ENCODE data around the gene TOX2. TPM values are rescaled to one million over a fixed set of nuclear protein-coding genes. Genes with fewer than 3 reads are reported as not detected.

TOX2 gene
- total RNA-seq, 1 donor from 2014 or later = 4.8 TPM

DNA sequence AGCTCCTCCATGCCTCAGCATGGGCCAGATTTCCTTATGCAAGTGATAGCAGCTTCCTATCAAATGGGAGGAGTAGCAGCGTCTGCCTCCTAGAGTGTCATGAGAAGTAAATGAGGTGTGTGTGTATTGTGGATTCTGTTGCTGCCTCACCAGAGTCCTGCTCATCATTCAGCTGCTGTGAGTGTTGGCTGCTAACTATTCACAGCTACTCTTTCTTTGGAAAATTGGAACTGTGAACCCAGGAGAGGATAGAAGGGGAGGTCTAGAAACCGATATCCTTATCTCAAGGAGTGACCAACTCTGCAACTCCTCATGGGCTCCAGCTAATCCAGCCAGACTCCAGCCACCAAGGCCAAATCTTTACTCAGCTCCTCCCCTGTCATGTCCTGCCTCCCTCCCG, 63.3 kb downstream of the TOX2 start:
- Mint-ChIP-seq H3K4me1 (no peaks in the 10 kb centered on the region), H3K36me3 (ENCODE audit: low read depth) (no peaks in the 10 kb centered on the region), H3K27me3 (peaks cover 5% of the 10 kb centered on the region), H3K4me3 (no peak overlapping the region), H3K9me3 (no peaks in the 10 kb centered on the region), H3K27ac (no peak overlapping the region)
- intact Hi-C loops (cut with micrococcal nuclease) = no loop called here
- POLR2A ChIA-PET = interaction anchor here (0.5 kb wide), 1 partner anchor 221 kb away, joined by 4 read pairs; no protein-coding TSS in a partner anchor
- ATAC-seq (ENCODE audit: low read depth) = no peak
- no peak for TF ChIP-seq CTCF (IDR thresholded peaks at IDR 0.05)
- no peak for DNase-seq
- CTCF ChIA-PET = interaction anchor here (1.4 kb wide), 1 partner anchor 52 kb away, joined by 3 read pairs; no protein-coding TSS in a partner anchor

GRCh38 chr20:43979576-43980105, 65.0 kb downstream of the TOX2 start:
- H3K36me3 Mint-ChIP-seq (ENCODE audit: low read depth) = no peaks in the 10 kb centered on the region
- no peak overlapping the region for H3K4me3 Mint-ChIP-seq
- no peaks in the 10 kb centered on the region for H3K4me1 Mint-ChIP-seq
- intact Hi-C loops (cut with micrococcal nuclease) = no loop called here
- ChIA-PET CTCF (no interaction called here), POLR2A (no interaction called here)
- no peak for DNase-seq
- no peak for TF ChIP-seq CTCF (IDR thresholded peaks at IDR 0.05)
- peaks cover 2% of the 10 kb centered on the region for H3K27me3 Mint-ChIP-seq
- no peak overlapping the region for H3K27ac Mint-ChIP-seq
- H3K9me3 Mint-ChIP-seq = no peaks in the 10 kb centered on the region
- no peak for ATAC-seq (ENCODE audit: low read depth)

- no peak overlapping the region for H3K27ac Mint-ChIP-seq
Observed at GRCh38 chr20:43981540-43981939, 66.9 kb downstream of the TOX2 start.

GRCh38 chr20:43982016-43982415, 67.4 kb downstream of the TOX2 start:
- ChIA-PET POLR2A (no interaction called here), CTCF (interaction anchor here (0.9 kb wide), 1 partner anchor 98 kb away, joined by 3 read pairs; no protein-coding TSS in a partner anchor)
- ATAC-seq (ENCODE audit: low read depth) (no peak), DNase-seq (no peak)
- Mint-ChIP-seq H3K9me3 (no peaks in the 10 kb centered on the region), H3K4me3 (no peak overlapping the region), H3K27ac (no peak overlapping the region), H3K36me3 (ENCODE audit: low read depth) (no peaks in the 10 kb centered on the region), H3K4me1 (no peaks in the 10 kb centered on the region), H3K27me3 (peaks cover 2% of the 10 kb centered on the region)
- intact Hi-C loops (cut with micrococcal nuclease) = no loop called here
- TF ChIP-seq CTCF (IDR thresholded peaks at IDR 0.05) = no peak

More at GRCh38 chr20:43981540-43981939, 66.9 kb downstream of the TOX2 start:
- Mint-ChIP-seq H3K36me3 (ENCODE audit: low read depth) (no peaks in the 10 kb centered on the region), H3K4me3 (no peak overlapping the region), H3K4me1 (no peaks in the 10 kb centered on the region), H3K9me3 (no peaks in the 10 kb centered on the region), H3K27me3 (peaks cover 2% of the 10 kb centered on the region)
- intact Hi-C loops (cut with micrococcal nuclease) = no loop called here
- TF ChIP-seq CTCF (IDR thresholded peaks at IDR 0.05) = no peak
- POLR2A ChIA-PET = no interaction called here
- ATAC-seq (ENCODE audit: low read depth) (no peak), DNase-seq (no peak)
- CTCF ChIA-PET = interaction anchor here (0.9 kb wide), 1 partner anchor 99 kb away, joined by 3 read pairs; no protein-coding TSS in a partner anchor

- Mint-ChIP-seq H3K4me3 (no peak overlapping the region), H3K9me3 (no peaks in the 10 kb centered on the region), H3K4me1 (no peaks in the 10 kb centered on the region), H3K27me3 (peaks cover 2% of the 10 kb centered on the region), H3K27ac (no peak overlapping the region), H3K36me3 (ENCODE audit: low read depth) (no peaks in the 10 kb centered on the region)
- ATAC-seq (ENCODE audit: low read depth) = no peak
- ChIA-PET CTCF (no interaction called here), POLR2A (no interaction called here)
- no peak for TF ChIP-seq CTCF (IDR thresholded peaks at IDR 0.05)
- intact Hi-C loops (cut with micrococcal nuclease) = no loop called here
- no peak for DNase-seq
Observed at GRCh38 chr20:43982886-43983285, 68.2 kb downstream of the TOX2 start.
